Stomach (tissue), 9 donors: ENCODE results near the gene MTA3. TPM values are rescaled to one million over a fixed set of nuclear protein-coding genes. Genes with fewer than 3 reads are reported as not detected.

Source experiments
- DNase-seq, 2 donors: peaks; one replicate each; pipeline versions ENCODE4 v3.0.0 to v3.0.0-alpha.2; 2013 to 2019
- H3K27ac ChIP-seq, 5 donors: fragments of 200-600 bp in 4 of 5; sonication (generic) in 4 of 5; one replicate each; pipeline ENCODE4 v1.5.1; 2013 to 2019; ENCODE audit warnings: mild to moderate bottlenecking in 1 of 5, moderate library complexity in 1 of 5
- H3K27me3 ChIP-seq, 3 donors: fragments of 200-600 bp; sonication (generic); one replicate each; pipeline ENCODE4 v1.5.1; 2017 to 2019; ENCODE audit warnings: mixed run types in 1 of 3
- H3K36me3 ChIP-seq, 4 donors: fragments of 200-600 bp; sonication (generic); 1 replicate in 3 of 4; 2 replicates in 1 of 4; pipeline ENCODE4 v1.5.1; 2016 to 2019
- H3K4me1 ChIP-seq, 4 donors: fragments of 200-600 bp; sonication (generic); one replicate each; pipeline ENCODE4 v1.5.1; 2016 to 2019
- H3K4me3 ChIP-seq, 4 donors: fragments of 200-600 bp; sonication (generic) in 3 of 4; one replicate each; pipeline ENCODE4 v1.5.1; 2016 to 2019; ENCODE audit warnings: mild to moderate bottlenecking in 1 of 4
- H3K9me3 ChIP-seq, 4 donors: fragments of 200-600 bp; sonication (generic); one replicate each; pipeline ENCODE4 v1.5.1; 2016 to 2019
- EP300 ChIP-seq: sonication (generic); formaldehyde crosslinking; IDR thresholded peaks from one replicate; pipeline ENCODE4 v1.6.1; 2017; ENCODE audit warnings: antibody characterized with exemption
- POLR2A ChIP-seq, 4 donors: fragments of 450-650 bp; IDR thresholded peaks; one replicate each; pipeline ENCODE4 v1.6.1; 2016; ENCODE audit warnings: antibody characterized with exemption in 4 of 4, control low read depth in 2 of 4, mild to moderate bottlenecking in 1 of 4, moderate library complexity in 1 of 4
- POLR2AphosphoS5 ChIP-seq, 3 donors: sonication (generic); formaldehyde crosslinking; IDR thresholded peaks; one replicate each; pipeline ENCODE4 v1.6.1; 2016; ENCODE audit warnings: antibody characterized with exemption in 3 of 3
- WGBS, 5 donors: extraction: QIAGEN DNeasy Blood & Tissue Kit in 3 of 5; methylation state at CpG; one replicate each; pipeline versions ENCODE4 v1.1.5 to v1.1.7; 2013 to 2018; 5-methylcytosine and 5-hydroxymethylcytosine counted together
- intact Hi-C: fragments of 100-400 bp; cut with DNase I; formaldehyde crosslinking; loops from one replicate; pipeline ENCODE4 v1.15.1; 2023; ENCODE audit warnings: low total_unique reads
- polyA plus RNA-seq, 3 donors: library from polyadenylated mRNA; stranded (reverse); fragments of 200-250 nt; gene quantifications; one replicate each; pipeline ENCODE4 v1.2.3, GENCODE V29; 2013
- total RNA-seq, 5 donors: library from RNA; depleted of rRNA; stranded (reverse); fragments of >200 nt; gene quantifications; one replicate each; pipeline versions ENCODE4 v1.1.0 to v1.2.3, GENCODE V29; 2014 to 2016
- TF ChIP-seq, protein P1 (sequence below), 7 experiments: fragments of 450-650 bp in 4 of 7; fragments of 200-600 bp in 3 of 7; sonication (generic) in 3 of 7; IDR thresholded peaks; one replicate each; pipeline ENCODE4 v1.5.1; 2016 to 2019; ENCODE audit warnings: antibody characterized with exemption in 7 of 7, control low read depth in 2 of 7, mild to moderate bottlenecking in 1 of 7
- donor health status: healthy with polysubstance abuse.
- donor health status: Bipolar disorder and iron deficiency.
- donor health status: healthy.

Gene MTA3
- total and polyA plus RNA-seq, 8 donors = 27.8 to 120 (median 49.1) TPM

GRCh38 chr2:42786561-42787345 lies 218.3 kb downstream of the MTA3 start:
- peaks cover 1 to 18% (median 12%) of the 10 kb centered on the region in 4 donors for H3K4me1 ChIP-seq
- H3K9me3 ChIP-seq = no peaks in the 10 kb centered on the region
- TF ChIP-seq EP300 (no peak), POLR2AphosphoS5 (IDR thresholded peaks at IDR 0.05) (no peak), POLR2A (IDR thresholded peaks at IDR 0.05) (no peak)
- TF ChIP-seq, protein P1, sequence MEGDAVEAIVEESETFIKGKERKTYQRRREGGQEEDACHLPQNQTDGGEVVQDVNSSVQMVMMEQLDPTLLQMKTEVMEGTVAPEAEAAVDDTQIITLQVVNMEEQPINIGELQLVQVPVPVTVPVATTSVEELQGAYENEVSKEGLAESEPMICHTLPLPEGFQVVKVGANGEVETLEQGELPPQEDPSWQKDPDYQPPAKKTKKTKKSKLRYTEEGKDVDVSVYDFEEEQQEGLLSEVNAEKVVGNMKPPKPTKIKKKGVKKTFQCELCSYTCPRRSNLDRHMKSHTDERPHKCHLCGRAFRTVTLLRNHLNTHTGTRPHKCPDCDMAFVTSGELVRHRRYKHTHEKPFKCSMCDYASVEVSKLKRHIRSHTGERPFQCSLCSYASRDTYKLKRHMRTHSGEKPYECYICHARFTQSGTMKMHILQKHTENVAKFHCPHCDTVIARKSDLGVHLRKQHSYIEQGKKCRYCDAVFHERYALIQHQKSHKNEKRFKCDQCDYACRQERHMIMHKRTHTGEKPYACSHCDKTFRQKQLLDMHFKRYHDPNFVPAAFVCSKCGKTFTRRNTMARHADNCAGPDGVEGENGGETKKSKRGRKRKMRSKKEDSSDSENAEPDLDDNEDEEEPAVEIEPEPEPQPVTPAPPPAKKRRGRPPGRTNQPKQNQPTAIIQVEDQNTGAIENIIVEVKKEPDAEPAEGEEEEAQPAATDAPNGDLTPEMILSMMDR (IDR thresholded peaks at IDR 0.05) = no peak
- intact Hi-C loops = no loop called here
- H3K27me3 ChIP-seq = no peaks in the 10 kb centered on the region
- DNase-seq = peak in 1 of 2 donors; percentile 2
- H3K36me3 ChIP-seq = peaks cover 0 to 13% (median 4%) of the 10 kb centered on the region in 4 donors
- H3K4me3 ChIP-seq = no peak overlapping the region
- H3K27ac ChIP-seq = peak overlapping the region in 3 of 5 donors; percentile 6 to 56 (median 31)
- WGBS, 5 donors = 81 to 99% (median 88%) methylated on average over 9 to 15 of the region's 15 CpGs

DNA sequence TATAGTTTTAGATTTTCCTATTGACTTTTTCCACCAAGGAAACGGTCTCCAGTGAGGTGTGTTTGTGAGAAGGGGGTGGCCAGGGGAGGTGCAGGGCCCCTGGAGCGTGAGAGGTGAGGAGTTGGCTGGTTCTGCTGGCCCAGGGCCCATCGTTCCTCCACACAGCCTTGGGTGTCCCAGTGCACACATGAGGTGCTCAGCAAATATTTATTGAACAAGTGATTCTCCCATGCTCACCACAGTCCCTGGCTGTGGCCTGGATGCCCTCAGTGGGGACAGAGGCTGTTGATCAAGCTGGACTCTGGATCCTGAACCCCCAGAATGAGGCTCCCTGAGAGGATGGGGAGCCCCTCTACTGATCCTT lies 219.0 kb downstream of the MTA3 start:
- WGBS, 5 donors = 60 to 76% (median 65%) methylated on average over 3 of the region's 3 CpGs
- Histone ChIP-seq H3K27ac (peak overlapping the region in 2 of 5 donors; percentile 6 to 56), H3K4me1 (peaks cover 8 to 24% (median 17%) of the 10 kb centered on the region in 4 donors), H3K9me3 (no peaks in the 10 kb centered on the region), H3K36me3 (peaks cover 0 to 12% (median 2%) of the 10 kb centered on the region in 4 donors), H3K4me3 (no peak overlapping the region), H3K27me3 (peaks cover 0 to 3% (median 3%) of the 10 kb centered on the region in 3 donors)
- peak in 1 of 2 donors; percentile 0 for DNase-seq
- intact Hi-C loops = no loop called here
- TF ChIP-seq, protein P1 (IDR thresholded peaks at IDR 0.05) = no peak
- no peak for TF ChIP-seq POLR2AphosphoS5 (IDR thresholded peaks at IDR 0.05)
- no peak for TF ChIP-seq EP300
- TF ChIP-seq POLR2A (IDR thresholded peaks at IDR 0.05) = no peak

DNA sequence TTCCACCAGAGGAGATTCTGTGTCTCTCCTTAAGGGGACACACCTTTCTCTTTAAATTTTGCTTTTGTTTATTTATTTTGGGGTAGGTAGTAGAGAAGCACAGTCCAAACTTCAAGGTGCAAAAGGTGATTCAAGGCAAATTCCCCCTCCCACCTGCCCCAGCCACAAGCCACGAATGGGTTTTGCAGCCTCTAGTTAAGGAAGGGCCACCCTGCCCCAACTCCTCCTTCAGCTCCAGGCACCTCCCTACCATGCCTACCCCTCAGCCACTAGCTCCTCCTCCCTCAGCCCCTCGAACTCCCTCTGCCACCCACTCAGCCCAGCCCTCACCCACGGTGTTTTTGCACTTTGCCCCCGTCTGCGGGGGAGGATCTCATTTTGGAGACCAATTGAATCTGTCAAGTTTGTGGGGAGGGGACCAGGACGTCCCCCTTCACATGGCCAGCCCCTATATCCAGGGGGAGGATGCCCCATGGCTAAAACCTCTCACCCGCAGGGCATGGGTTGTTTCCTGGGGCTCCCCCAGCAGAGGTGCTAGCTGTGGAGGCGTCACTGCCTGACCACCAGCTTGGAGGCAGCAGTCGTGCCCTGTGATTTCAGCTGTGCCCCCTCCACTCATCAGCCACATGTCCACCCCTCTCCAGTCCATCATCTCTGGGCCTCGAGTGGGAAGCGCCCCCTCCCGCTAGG lies 219.5 kb downstream of the MTA3 start:
- no peak overlapping the region for H3K4me3 ChIP-seq
- TF ChIP-seq, protein P1 (IDR thresholded peaks at IDR 0.05) = no peak
- no peak for TF ChIP-seq POLR2A (IDR thresholded peaks at IDR 0.05)
- TF ChIP-seq POLR2AphosphoS5 (IDR thresholded peaks at IDR 0.05) = no peak
- TF ChIP-seq EP300 = no peak
- DNase-seq = peak in 1 of 2 donors; percentile 3
- WGBS, 5 donors = 65 to 86% (median 76%) methylated on average over 11 to 12 of the region's 12 CpGs
- H3K27ac ChIP-seq = peak overlapping the region in 1 of 5 donors; percentile 56
- H3K4me1 ChIP-seq = peaks cover 10 to 29% (median 21%) of the 10 kb centered on the region in 4 donors
- H3K36me3 ChIP-seq = peaks cover 0 to 7% (median 0%) of the 10 kb centered on the region in 4 donors
- intact Hi-C loops = no loop called here
- no peaks in the 10 kb centered on the region for H3K9me3 ChIP-seq
- peaks cover 0 to 8% (median 8%) of the 10 kb centered on the region in 3 donors for H3K27me3 ChIP-seq

DNA sequence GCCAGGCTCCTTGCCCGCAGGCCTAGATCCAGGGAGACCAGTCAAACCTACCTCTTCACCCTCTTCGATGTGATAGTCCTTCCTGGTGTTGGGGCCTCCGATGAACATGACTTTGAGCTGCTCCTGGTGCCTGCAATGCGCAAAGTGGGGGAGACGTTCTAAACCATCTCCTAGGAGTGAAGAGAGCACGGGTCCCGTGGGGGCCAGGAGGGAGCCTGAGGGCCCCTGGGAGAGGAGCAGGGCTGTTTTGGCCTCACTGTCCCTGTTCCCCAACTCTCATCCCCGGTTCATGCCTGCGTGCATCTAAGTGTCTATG lies 220.0 kb downstream of the MTA3 start:
- WGBS, 5 donors = 74 to 82% (median 77%) methylated on average over 9 of the region's 9 CpGs
- peaks cover 0 to 14% (median 13%) of the 10 kb centered on the region in 3 donors for H3K27me3 ChIP-seq
- DNase-seq = peak in 1 of 2 donors; percentile 2
- no peak overlapping the region for H3K4me3 ChIP-seq
- TF ChIP-seq EP300 (no peak), POLR2A (IDR thresholded peaks at IDR 0.05) (no peak), POLR2AphosphoS5 (IDR thresholded peaks at IDR 0.05) (no peak)
- TF ChIP-seq, protein P1 (IDR thresholded peaks at IDR 0.05) = no peak
- no peaks in the 10 kb centered on the region for H3K9me3 ChIP-seq
- peaks cover 10 to 34% (median 26%) of the 10 kb centered on the region in 4 donors for H3K4me1 ChIP-seq
- peaks cover 0 to 2% (median 0%) of the 10 kb centered on the region in 4 donors for H3K36me3 ChIP-seq
- H3K27ac ChIP-seq = peak overlapping the region in 1 of 5 donors; percentile 32
- intact Hi-C loops = no loop called here
